Suprapubic skin (tissue), 4 donors: ENCODE data around the gene TIGD6. TPM values are rescaled to one million over a fixed set of nuclear protein-coding genes. Genes with fewer than 3 reads are reported as not detected.
"Not testable (repeated sequence)": the region's sequence is repeated elsewhere in the genome, so short reads cannot be mapped to it uniquely, and the experiment has no call there.

Experiments
- DNase-seq, 2 donors: peaks; one replicate each; pipeline ENCODE4 v3.0.0-alpha.2; 2019; ENCODE audit warnings: low spot score in 2 of 2
- H3K27ac ChIP-seq: fragments of 200-600 bp; sonication (generic); one replicate; pipeline ENCODE4 v1.5.1; 2019
- H3K27me3 ChIP-seq: fragments of 200-600 bp; sonication (generic); one replicate; pipeline ENCODE4 v1.5.1; 2019
- H3K36me3 ChIP-seq: fragments of 200-600 bp; sonication (generic); one replicate; pipeline ENCODE4 v1.5.1; 2019
- H3K4me1 ChIP-seq: fragments of 200-600 bp; sonication (generic); one replicate; pipeline ENCODE4 v1.5.1; 2019
- H3K4me3 ChIP-seq: fragments of 200-600 bp; sonication (generic); one replicate; pipeline ENCODE4 v1.5.1; 2019; ENCODE audit warnings: mild to moderate bottlenecking
- H3K9me3 ChIP-seq: fragments of 200-600 bp; sonication (generic); one replicate; pipeline ENCODE4 v1.5.1; 2019
- CTCF ChIP-seq, 2 donors: fragments of 200-600 bp in 1 of 2; fragments of 450-650 bp in 1 of 2; sonication (generic) in 1 of 2; IDR thresholded peaks; one replicate each; pipeline ENCODE4 v1.5.1; 2016 to 2019; ENCODE audit warnings: antibody characterized with exemption in 2 of 2, mild to moderate bottlenecking in 1 of 2, moderate library complexity in 1 of 2
- EP300 ChIP-seq: sonication (generic); formaldehyde crosslinking; IDR thresholded peaks from one replicate; pipeline ENCODE4 v1.6.1; 2017; ENCODE audit warnings: antibody characterized with exemption
- POLR2A ChIP-seq, 2 donors: fragments of 450-650 bp; IDR thresholded peaks; one replicate each; pipeline ENCODE4 v1.6.1; 2017; ENCODE audit warnings: antibody characterized with exemption in 2 of 2, mild to moderate bottlenecking in 2 of 2, moderate library complexity in 2 of 2
- POLR2AphosphoS5 ChIP-seq, 3 donors: sonication (generic); formaldehyde crosslinking; IDR thresholded peaks; one replicate each; pipeline ENCODE4 v1.6.1; 2017; ENCODE audit warnings: antibody characterized with exemption in 3 of 3
- WGBS: methylation state at CpG from one replicate; pipeline ENCODE4 v1.1.5; 2018; 5-methylcytosine and 5-hydroxymethylcytosine counted together
- total RNA-seq, 4 donors: library from RNA; depleted of rRNA; stranded (reverse); fragments of >200 nt; gene quantifications; one replicate each; pipeline ENCODE4 v1.1.0, GENCODE V29; 2016

Gene TIGD6
- total RNA-seq, 4 donors from 2014 or later: 3.5 to 6.0 (median 4.5) TPM

- no peak for DNase-seq
- Histone ChIP-seq H3K36me3 (peaks cover 98% of the 10 kb centered on the region), H3K27ac (no peak overlapping the region), H3K9me3 (no peaks in the 10 kb centered on the region), H3K27me3 (no peaks in the 10 kb centered on the region), H3K4me3 (no peak overlapping the region), H3K4me1 (no peaks in the 10 kb centered on the region)
- no peak for TF ChIP-seq POLR2AphosphoS5 (IDR thresholded peaks at IDR 0.05)
- TF ChIP-seq POLR2A (IDR thresholded peaks at IDR 0.05): no peak
- no peak for TF ChIP-seq EP300
- no peak for TF ChIP-seq CTCF (IDR thresholded peaks at IDR 0.05)
- WGBS: 80% methylated on average over 4 of the region's 4 CpGs
Measured at GRCh38 chr5:150034662-150035061, 34.2 kb upstream of the TIGD6 start.

GRCh38 chr5:150033334-150033733, 32.9 kb upstream of the TIGD6 start:
- 96% methylated on average over 4 of the region's 4 CpGs for WGBS
- no peak overlapping the region for H3K4me3 ChIP-seq
- TF ChIP-seq EP300 (no peak), POLR2A (IDR thresholded peaks at IDR 0.05) (no peak), POLR2AphosphoS5 (IDR thresholded peaks at IDR 0.05) (no peak), CTCF (IDR thresholded peaks at IDR 0.05) (no peak)
- peaks cover 92% of the 10 kb centered on the region for H3K36me3 ChIP-seq
- no peak for DNase-seq
- no peak overlapping the region for H3K27ac ChIP-seq
- H3K27me3 ChIP-seq: no peaks in the 10 kb centered on the region
- no peaks in the 10 kb centered on the region for H3K4me1 ChIP-seq
- no peaks in the 10 kb centered on the region for H3K9me3 ChIP-seq

- not testable (repeated sequence) for H3K4me3 ChIP-seq, H3K4me1 ChIP-seq, H3K27ac ChIP-seq, H3K9me3 ChIP-seq, H3K27me3 ChIP-seq, DNase-seq
- 67% methylated on average over 1 of the region's 1 CpG for WGBS
- peaks cover 87% of the 10 kb centered on the region for H3K36me3 ChIP-seq
Measured at GRCh38 chr5:150028047-150028446, 27.6 kb upstream of the TIGD6 start.

GRCh38 chr5:150026682-150027172, 26.3 kb upstream of the TIGD6 start:
- Histone ChIP-seq H3K4me3 (no peak overlapping the region), H3K27me3 (no peaks in the 10 kb centered on the region), H3K36me3 (peaks cover 80% of the 10 kb centered on the region), H3K4me1 (peaks cover 17% of the 10 kb centered on the region), H3K27ac (no peak overlapping the region), H3K9me3 (no peaks in the 10 kb centered on the region)
- 89% methylated on average over 4 of the region's 4 CpGs for WGBS
- TF ChIP-seq CTCF (IDR thresholded peaks at IDR 0.05): no peak
- TF ChIP-seq POLR2AphosphoS5 (IDR thresholded peaks at IDR 0.05): no peak
- TF ChIP-seq EP300: no peak
- TF ChIP-seq POLR2A (IDR thresholded peaks at IDR 0.05): no peak
- DNase-seq: no peak

GRCh38 chr5:150024346-150024984, 24.0 kb upstream of the TIGD6 start:
- Histone ChIP-seq H3K9me3 (no peaks in the 10 kb centered on the region), H3K4me1 (peaks cover 24% of the 10 kb centered on the region), H3K4me3 (no peak overlapping the region), H3K27ac (no peak overlapping the region), H3K36me3 (peaks cover 74% of the 10 kb centered on the region), H3K27me3 (no peaks in the 10 kb centered on the region)
- no peak for TF ChIP-seq POLR2AphosphoS5 (IDR thresholded peaks at IDR 0.05)
- TF ChIP-seq EP300: no peak
- no peak for TF ChIP-seq CTCF (IDR thresholded peaks at IDR 0.05)
- TF ChIP-seq POLR2A (IDR thresholded peaks at IDR 0.05): no peak
- WGBS: 70% methylated on average over 9 of the region's 9 CpGs
- DNase-seq: no peak

- Histone ChIP-seq H3K4me1 (peaks cover 24% of the 10 kb centered on the region), H3K36me3 (peaks cover 84% of the 10 kb centered on the region), H3K27me3 (no peaks in the 10 kb centered on the region), H3K27ac (no peak overlapping the region), H3K4me3 (no peak overlapping the region), H3K9me3 (no peaks in the 10 kb centered on the region)
- WGBS: 95% methylated on average over 1 of the region's 1 CpG
- TF ChIP-seq EP300 (no peak), POLR2A (IDR thresholded peaks at IDR 0.05) (no peak)
- DNase-seq: no peak
Measured at GRCh38 chr5:150023136-150023535, 22.7 kb upstream of the TIGD6 start.
